Glomerular visceral epithelial cell (primary cell): Measurements from ENCODE around the gene SUN5.
"Not testable (repeated sequence)": the region's sequence is repeated elsewhere in the genome, so short reads cannot be mapped to it uniquely, and the experiment has no call there.

Experiments
- DNase-seq: peaks from one replicate; pipeline ENCODE4 v3.0.0-alpha.2; 2016; ENCODE audit errors: extremely low spot score

Gene SUN5

GRCh38 chr20:32977281-32978008, 26.8 kb downstream of the SUN5 start:
- DNase-seq = no peak

- no peak for DNase-seq
These were observed 27.5 kb downstream of the SUN5 start for GRCh38 chr20:32976746-32977145.

- no peak for DNase-seq
These were observed 28.2 kb downstream of the SUN5 start for GRCh38 chr20:32975698-32976674.

- not testable (repeated sequence) for DNase-seq
These were observed 29.1 kb downstream of the SUN5 start for GRCh38 chr20:32975121-32975520.

GRCh38 chr20:32974204-32975064, 29.8 kb downstream of the SUN5 start:
- DNase-seq = not testable (repeated sequence)

- no peak for DNase-seq
These were observed 31.0 kb downstream of the SUN5 start for GRCh38 chr20:32973077-32973717.

- DNase-seq = no peak
These were observed 31.8 kb downstream of the SUN5 start for GRCh38 chr20:32972181-32973076.

- DNase-seq = no peak
These were observed 32.5 kb downstream of the SUN5 start for GRCh38 chr20:32971703-32972161.

- no peak for DNase-seq
These were observed 33.3 kb downstream of the SUN5 start for GRCh38 chr20:32970973-32971300.

- DNase-seq = no peak
These were observed 33.9 kb downstream of the SUN5 start for GRCh38 chr20:32970115-32970972.

- no peak for DNase-seq
These were observed 34.7 kb downstream of the SUN5 start for GRCh38 chr20:32969356-32970114.

- no peak for DNase-seq
These were observed 35.6 kb downstream of the SUN5 start for GRCh38 chr20:32968478-32969241.

GRCh38 chr20:32967961-32968457, 36.2 kb downstream of the SUN5 start:
- DNase-seq = no peak

GRCh38 chr20:32966881-32967781, 37.1 kb downstream of the SUN5 start:
- no peak for DNase-seq

GRCh38 chr20:32966382-32966781, 37.9 kb downstream of the SUN5 start:
- DNase-seq = no peak

GRCh38 chr20:32965581-32966373, 38.5 kb downstream of the SUN5 start:
- no peak for DNase-seq
